A673 (cell line): ENCODE data around the gene IL17B.

ENCODE experiments used
- CTCF ChIP-seq: fragments of 300-800, 200-600 bp; sonication (generic); conservative IDR thresholded peaks from 2 replicates; pipeline ENCODE4 v1.5.1; 2017; ENCODE audit warnings: low read depth, mild to moderate bottlenecking, antibody characterized with exemption, low read length, moderate library complexity, mixed read lengths
- EZH2 ChIP-seq: fragments of 200-600 bp; sonication (generic); IDR thresholded peaks from 2 replicates; pipeline ENCODE4 v1.6.1; 2017; ENCODE audit warnings: borderline replicate concordance, low read depth, mild to moderate bottlenecking, mixed read lengths, antibody characterized with exemption, low read length; ENCODE audit not compliant: poor library complexity, severe bottlenecking

- TF ChIP-seq CTCF (no peak), EZH2 (no peak)
Observed at GRCh38 chr5:149412783-149413476, 33.8 kb upstream of the IL17B start.
